HepG2 (cell line): Measurements from ENCODE around the gene TCEA3. TPM values are rescaled to one million over a fixed set of nuclear protein-coding genes. Genes with fewer than 3 reads are reported as not detected.

ENCODE experiments used
- CREB1 ChIP-seq, 2 experiments: fragments of 450-650 bp in 1 of 2; IDR thresholded peaks; 2 replicates each; pipeline ENCODE4 v1.6.1; 2016 to 2017; ENCODE audit warnings: control low read depth in 1 of 2, mild to moderate bottlenecking in 1 of 2, missing compliant biosample characterization in 1 of 2, missing genetic modification characterization in 1 of 2
- MAFG ChIP-seq: sonication (generic); formaldehyde crosslinking; IDR thresholded peaks from 2 replicates; pipeline ENCODE4 v1.5.1; 2020; ENCODE audit warnings: mild to moderate bottlenecking, missing genetic modification reagents
- MIER2 ChIP-seq: IDR thresholded peaks from 2 replicates; pipeline ENCODE4 v1.6.1; 2016; ENCODE audit warnings: missing biosample characterization, missing genetic modification reagents
- RELA ChIP-seq: sonication (generic); formaldehyde crosslinking; IDR thresholded peaks from 2 replicates; pipeline ENCODE4 v1.4.0; 2020; ENCODE audit warnings: missing genetic modification reagents
- TSC22D2 ChIP-seq: sonication (generic); formaldehyde crosslinking; IDR thresholded peaks from 2 replicates; pipeline ENCODE4 v1.5.1; 2020; ENCODE audit warnings: missing genetic modification reagents, mild to moderate bottlenecking, borderline replicate concordance
- ZMYM3 ChIP-seq: sonication (generic); formaldehyde crosslinking; IDR thresholded peaks from 2 replicates; pipeline ENCODE4 v1.5.1; 2020; ENCODE audit warnings: mild to moderate bottlenecking, missing genetic modification reagents
- ZNF350 ChIP-seq: sonication (generic); formaldehyde crosslinking; IDR thresholded peaks from 2 replicates; pipeline ENCODE4 v1.4.0; 2020; ENCODE audit warnings: mild to moderate bottlenecking, low read depth, missing genetic modification reagents, borderline replicate concordance
- polyA plus RNA-seq, 8 experiments: library from polyadenylated mRNA; depleted of rRNA in 3 of 8; stranded (reverse) in 7 of 8; unstranded in 1 of 8; fragments of >200 nt; fragmentation: Illumina TruSeq in 4 of 8; extraction: Trizol in 4 of 8; gene quantifications; 2 replicates each; pipeline versions ENCODE4 v1.2.1 to v1.2.3, GENCODE V29; 2011 to 2016; ENCODE audit warnings: low read depth in 4 of 8, missing spikeins in 1 of 8, mixed read lengths in 1 of 8; ENCODE audit not compliant: insufficient read depth in 1 of 8
- total RNA-seq, 5 experiments: library from RNA; depleted of rRNA; stranded (reverse); fragments of >200 nt; fragmentation: Illumina TruSeq; extraction: Trizol; gene quantifications; 2 replicates each; pipeline ENCODE4 v1.2.3, GENCODE V29; 2016; ENCODE audit warnings: low read depth in 1 of 5
- TF ChIP-seq, protein P1 (sequence below): sonication (generic); formaldehyde crosslinking; IDR thresholded peaks from 2 replicates; pipeline ENCODE4 v1.5.0; 2020; ENCODE audit warnings: missing genetic modification reagents
- TF ChIP-seq, protein P2 (sequence below): sonication (generic); formaldehyde crosslinking; IDR thresholded peaks from 2 replicates; pipeline ENCODE4 v1.4.0; 2020; ENCODE audit warnings: missing genetic modification reagents, borderline replicate concordance
- TF ChIP-seq, protein P3 (sequence below): sonication (generic); formaldehyde crosslinking; IDR thresholded peaks from 2 replicates; pipeline ENCODE4 v1.8.0; 2022; ENCODE audit warnings: mild to moderate bottlenecking, missing genetic modification reagents, borderline replicate concordance
- TF ChIP-seq, protein P4 (sequence below): sonication (generic); formaldehyde crosslinking; IDR thresholded peaks from one replicate; pipeline ENCODE4 v1.5.1; 2020; ENCODE audit warnings: mild to moderate bottlenecking, missing genetic modification reagents; ENCODE audit errors: not compliant biosample characterization

TCEA3 gene
- total and polyA plus RNA-seq, 2 of the 13 experiments (the other 11 are each of a cell fraction or from before 2014, with no cell fraction given) = 55.5 to 84.6 TPM

DNA sequence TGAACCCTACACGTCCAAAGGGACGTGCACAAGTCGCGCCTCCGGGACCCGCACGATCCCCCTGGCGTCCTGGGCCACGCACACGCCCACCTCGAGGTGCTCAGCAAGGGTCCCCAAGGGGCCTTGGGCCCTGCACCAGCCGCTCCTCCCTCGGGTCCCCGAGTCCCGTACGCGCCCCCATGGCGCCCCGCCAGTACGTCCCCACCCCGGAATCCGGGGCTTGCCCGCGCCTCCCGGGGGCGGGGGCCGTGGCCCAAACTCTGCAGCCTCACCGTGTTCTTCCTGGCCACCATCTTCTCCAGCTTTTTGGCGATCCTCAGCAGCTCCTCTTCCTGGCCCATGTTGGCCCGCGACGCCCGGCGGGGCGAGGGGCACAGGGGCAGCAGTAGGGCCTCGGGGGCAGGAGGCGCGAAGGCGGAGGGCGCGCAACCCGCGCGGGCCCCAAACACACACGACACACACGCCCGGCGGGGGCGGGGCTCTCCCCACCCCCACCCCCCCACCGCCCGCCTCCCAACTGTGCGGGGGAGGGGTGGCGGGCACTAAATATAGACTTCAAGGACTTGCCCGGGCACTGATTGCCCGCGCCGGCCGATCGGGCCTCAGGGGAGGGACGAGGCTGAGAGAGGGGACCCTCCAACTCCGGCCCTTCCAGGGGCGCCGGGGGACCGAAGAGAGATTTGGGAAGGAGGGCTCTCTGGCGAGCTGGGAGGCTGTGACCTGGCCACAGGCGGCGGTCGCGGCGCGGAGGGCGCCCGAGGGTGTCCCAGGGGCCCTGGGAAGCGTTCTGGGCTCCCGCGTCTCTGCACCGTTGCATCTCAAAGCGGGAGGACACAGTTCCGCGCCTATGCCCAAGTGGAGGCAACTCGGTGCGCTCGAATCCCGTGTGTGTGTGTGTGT, at the start of gene TCEA3 (continued):
- TF ChIP-seq ZMYM3 = no peak; the same call in 1 of the 2 replicates
- TF ChIP-seq, protein P1, sequence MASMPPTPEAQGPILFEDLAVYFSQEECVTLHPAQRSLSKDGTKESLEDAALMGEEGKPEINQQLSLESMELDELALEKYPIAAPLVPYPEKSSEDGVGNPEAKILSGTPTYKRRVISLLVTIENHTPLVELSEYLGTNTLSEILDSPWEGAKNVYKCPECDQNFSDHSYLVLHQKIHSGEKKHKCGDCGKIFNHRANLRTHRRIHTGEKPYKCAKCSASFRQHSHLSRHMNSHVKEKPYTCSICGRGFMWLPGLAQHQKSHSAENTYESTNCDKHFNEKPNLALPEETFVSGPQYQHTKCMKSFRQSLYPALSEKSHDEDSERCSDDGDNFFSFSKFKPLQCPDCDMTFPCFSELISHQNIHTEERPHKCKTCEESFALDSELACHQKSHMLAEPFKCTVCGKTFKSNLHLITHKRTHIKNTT (CRISPR knock-in tag) = no peak
- TF ChIP-seq TSC22D2 (CRISPR knock-in tag) = no peak; the same call in 1 of the 2 replicates
- TF ChIP-seq, protein P2, sequence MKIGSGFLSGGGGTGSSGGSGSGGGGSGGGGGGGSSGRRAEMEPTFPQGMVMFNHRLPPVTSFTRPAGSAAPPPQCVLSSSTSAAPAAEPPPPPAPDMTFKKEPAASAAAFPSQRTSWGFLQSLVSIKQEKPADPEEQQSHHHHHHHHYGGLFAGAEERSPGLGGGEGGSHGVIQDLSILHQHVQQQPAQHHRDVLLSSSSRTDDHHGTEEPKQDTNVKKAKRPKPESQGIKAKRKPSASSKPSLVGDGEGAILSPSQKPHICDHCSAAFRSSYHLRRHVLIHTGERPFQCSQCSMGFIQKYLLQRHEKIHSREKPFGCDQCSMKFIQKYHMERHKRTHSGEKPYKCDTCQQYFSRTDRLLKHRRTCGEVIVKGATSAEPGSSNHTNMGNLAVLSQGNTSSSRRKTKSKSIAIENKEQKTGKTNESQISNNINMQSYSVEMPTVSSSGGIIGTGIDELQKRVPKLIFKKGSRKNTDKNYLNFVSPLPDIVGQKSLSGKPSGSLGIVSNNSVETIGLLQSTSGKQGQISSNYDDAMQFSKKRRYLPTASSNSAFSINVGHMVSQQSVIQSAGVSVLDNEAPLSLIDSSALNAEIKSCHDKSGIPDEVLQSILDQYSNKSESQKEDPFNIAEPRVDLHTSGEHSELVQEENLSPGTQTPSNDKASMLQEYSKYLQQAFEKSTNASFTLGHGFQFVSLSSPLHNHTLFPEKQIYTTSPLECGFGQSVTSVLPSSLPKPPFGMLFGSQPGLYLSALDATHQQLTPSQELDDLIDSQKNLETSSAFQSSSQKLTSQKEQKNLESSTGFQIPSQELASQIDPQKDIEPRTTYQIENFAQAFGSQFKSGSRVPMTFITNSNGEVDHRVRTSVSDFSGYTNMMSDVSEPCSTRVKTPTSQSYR (CRISPR knock-in tag) = peak; percentile 80
- TF ChIP-seq RELA (CRISPR knock-in tag) = no peak
- TF ChIP-seq CREB1 (IDR thresholded peaks at IDR 0.05) = no peak
- no peak for TF ChIP-seq CREB1 (CRISPR knock-in tag; IDR thresholded peaks at IDR 0.05)
- TF ChIP-seq, protein P3, sequence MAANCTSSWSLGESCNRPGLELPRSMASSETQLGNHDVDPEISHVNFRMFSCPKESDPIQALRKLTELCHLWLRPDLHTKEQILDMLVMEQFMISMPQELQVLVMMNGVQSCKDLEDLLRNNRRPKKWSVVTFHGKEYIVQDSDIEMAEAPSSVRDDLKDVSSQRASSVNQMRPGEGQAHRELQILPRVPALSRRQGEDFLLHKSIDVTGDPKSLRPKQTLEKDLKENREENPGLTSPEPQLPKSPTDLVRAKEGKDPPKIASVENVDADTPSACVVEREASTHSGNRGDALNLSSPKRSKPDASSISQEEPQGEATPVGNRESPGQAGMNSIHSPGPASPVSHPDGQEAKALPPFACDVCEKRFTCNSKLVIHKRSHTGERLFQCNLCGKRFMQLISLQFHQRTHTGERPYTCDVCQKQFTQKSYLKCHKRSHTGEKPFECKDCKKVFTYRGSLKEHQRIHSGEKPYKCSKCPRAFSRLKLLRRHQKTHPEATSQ (CRISPR knock-in tag) = no peak
- peak; percentile 36; the same call in 1 of the 2 replicates for TF ChIP-seq ZNF350 (CRISPR knock-in tag)
- TF ChIP-seq, protein P4, sequence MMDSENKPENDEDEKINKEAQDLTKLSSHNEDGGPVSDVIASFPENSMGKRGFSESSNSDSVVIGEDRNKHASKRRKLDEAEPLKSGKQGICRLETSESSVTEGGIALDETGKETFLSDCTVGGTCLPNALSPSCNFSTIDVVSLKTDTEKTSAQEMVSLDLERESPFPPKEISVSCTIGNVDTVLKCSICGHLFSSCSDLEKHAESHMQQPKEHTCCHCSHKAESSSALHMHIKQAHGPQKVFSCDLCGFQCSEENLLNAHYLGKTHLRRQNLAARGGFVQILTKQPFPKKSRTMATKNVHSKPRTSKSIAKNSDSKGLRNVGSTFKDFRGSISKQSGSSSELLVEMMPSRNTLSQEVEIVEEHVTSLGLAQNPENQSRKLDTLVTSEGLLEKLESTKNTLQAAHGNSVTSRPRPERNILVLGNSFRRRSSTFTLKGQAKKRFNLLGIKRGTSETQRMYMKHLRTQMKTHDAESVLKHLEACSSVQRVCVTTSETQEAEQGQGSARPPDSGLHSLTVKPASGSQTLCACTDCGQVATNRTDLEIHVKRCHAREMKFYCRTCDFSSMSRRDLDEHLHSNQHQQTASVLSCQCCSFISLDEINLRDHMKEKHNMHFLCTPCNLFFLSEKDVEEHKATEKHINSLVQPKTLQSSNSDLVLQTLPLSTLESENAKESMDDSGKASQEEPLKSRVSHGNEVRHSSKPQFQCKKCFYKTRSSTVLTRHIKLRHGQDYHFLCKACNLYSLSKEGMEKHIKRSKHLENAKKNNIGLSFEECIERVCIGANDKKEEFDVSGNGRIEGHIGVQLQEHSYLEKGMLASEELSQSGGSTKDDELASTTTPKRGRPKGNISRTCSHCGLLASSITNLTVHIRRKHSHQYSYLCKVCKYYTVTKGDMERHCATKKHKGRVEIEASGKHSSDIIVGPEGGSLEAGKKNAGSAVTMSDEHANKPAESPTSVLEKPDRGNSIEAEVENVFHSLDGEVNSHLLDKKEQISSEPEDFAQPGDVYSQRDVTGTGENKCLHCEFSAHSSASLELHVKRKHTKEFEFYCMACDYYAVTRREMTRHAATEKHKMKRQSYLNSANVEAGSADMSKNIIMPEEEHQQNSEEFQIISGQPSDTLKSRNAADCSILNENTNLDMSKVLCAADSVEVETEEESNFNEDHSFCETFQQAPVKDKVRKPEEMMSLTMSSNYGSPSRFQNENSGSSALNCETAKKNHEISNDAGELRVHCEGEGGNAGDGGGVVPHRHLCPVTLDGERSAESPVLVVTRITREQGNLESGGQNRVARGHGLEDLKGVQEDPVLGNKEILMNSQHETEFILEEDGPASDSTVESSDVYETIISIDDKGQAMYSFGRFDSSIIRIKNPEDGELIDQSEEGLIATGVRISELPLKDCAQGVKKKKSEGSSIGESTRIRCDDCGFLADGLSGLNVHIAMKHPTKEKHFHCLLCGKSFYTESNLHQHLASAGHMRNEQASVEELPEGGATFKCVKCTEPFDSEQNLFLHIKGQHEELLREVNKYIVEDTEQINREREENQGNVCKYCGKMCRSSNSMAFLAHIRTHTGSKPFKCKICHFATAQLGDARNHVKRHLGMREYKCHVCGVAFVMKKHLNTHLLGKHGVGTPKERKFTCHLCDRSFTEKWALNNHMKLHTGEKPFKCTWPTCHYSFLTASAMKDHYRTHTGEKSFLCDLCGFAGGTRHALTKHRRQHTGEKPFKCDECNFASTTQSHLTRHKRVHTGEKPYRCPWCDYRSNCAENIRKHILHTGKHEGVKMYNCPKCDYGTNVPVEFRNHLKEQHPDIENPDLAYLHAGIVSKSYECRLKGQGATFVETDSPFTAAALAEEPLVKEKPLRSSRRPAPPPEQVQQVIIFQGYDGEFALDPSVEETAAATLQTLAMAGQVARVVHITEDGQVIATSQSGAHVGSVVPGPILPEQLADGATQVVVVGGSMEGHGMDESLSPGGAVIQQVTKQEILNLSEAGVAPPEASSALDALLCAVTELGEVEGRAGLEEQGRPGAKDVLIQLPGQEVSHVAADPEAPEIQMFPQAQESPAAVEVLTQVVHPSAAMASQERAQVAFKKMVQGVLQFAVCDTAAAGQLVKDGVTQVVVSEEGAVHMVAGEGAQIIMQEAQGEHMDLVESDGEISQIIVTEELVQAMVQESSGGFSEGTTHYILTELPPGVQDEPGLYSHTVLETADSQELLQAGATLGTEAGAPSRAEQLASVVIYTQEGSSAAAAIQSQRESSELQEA (CRISPR knock-in tag) = no peak
- TF ChIP-seq MIER2 (CRISPR knock-in tag) = no peak
- TF ChIP-seq MAFG (CRISPR knock-in tag) = no peak
